ENCODE data around the gene NENF. TPM values are rescaled to one million over a fixed set of nuclear protein-coding genes. Genes with fewer than 3 reads are reported as not detected.

The NENF gene
- polyA plus RNA-seq, 1 of the 3 experiments (the other 2 are of a cell fraction), result 78.7 TPM

DNA sequence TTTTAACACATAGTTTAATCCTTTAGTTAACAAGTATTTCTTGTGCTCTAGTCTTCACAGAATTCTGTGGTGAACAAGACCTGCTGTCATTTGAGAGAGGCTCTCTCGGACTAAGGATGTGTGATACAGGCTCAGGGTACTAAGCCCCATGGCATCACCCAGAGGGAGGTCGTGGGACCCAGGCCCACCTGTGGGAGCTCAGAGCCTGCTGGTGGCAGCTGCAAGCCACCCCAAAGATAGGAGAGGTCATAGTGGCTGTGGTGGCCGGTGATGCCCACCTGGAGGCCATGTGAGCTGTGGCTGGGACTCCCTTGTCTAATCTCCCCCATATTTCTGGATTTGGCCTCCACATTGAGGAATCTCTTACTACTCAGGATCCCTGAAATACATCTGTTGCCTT lies 22.0 kb downstream of the NENF start:
- CTCF ChIA-PET, result interaction anchor here (0.6 to 8.4 kb wide), 27 partner anchors 13 to 773 kb away, joined by 3 to 187 read pairs (median 8); partner anchors contain the start of genes PACC1 and PPP2R5A
- no peaks in the 10 kb centered on the region for H3K79me2 ChIP-seq (ENCODE audit: insufficient read depth)
- no peak for DNase-seq
- H3K4me3 ChIP-seq (ENCODE audit: low read depth in 2 of 2, low read length in 1 of 2), result no peak overlapping the region
- H3K36me3 ChIP-seq (replicated peaks in 1 of 2; ENCODE audit: control insufficient read depth in 1 of 2, insufficient read depth in 2 of 2, low read length in 1 of 2), result no peaks in the 10 kb centered on the region
- H2AFZ ChIP-seq (ENCODE audit: low read depth), result no peak overlapping the region
- no peak overlapping the region for H3K4me2 ChIP-seq
- no peaks in the 10 kb centered on the region for H3K9me3 ChIP-seq
- H3K9me2 ChIP-seq, result no peaks in the 10 kb centered on the region
- POLR2A ChIA-PET, result no interaction called here
- no peaks in the 10 kb centered on the region for H3K27me3 ChIP-seq (ENCODE audit: insufficient read depth)
- peaks cover 0 to 26% of the 10 kb centered on the region in 2 experiments; a peak in 1 of 4 replicates for H3K4me1 ChIP-seq (ENCODE audit: control insufficient read depth in 1 of 2, insufficient read depth in 2 of 2, low read depth in 1 of 2, low read length in 1 of 2)
- H3K9ac ChIP-seq, result no peak overlapping the region
- 100% methylated on average over 1 of the region's 3 CpGs for WGBS (ENCODE audit: low lambda C conversion rate)
- H3F3A ChIP-seq (replicated peaks; ENCODE audit: insufficient read depth), result no peaks in the 10 kb centered on the region
- no peak overlapping the region for H3K27ac ChIP-seq (ENCODE audit: low read depth in 2 of 2, low read length in 1 of 2)
- TF ChIP-seq FOXM1 (IDR thresholded peaks at IDR 0.05; ENCODE audit: low read depth), result no peak
- TF ChIP-seq CTCF (IDR thresholded peaks at IDR 0.05), result no peak
- TF ChIP-seq SIN3A (IDR thresholded peaks at IDR 0.05; ENCODE audit: borderline replicate concordance, low read depth, low read length), result no peak
- TF ChIP-seq GABPA (IDR thresholded peaks at IDR 0.05; ENCODE audit: low read depth), result no peak
- no peak for TF ChIP-seq GATA2 (CRISPR knock-in tag; IDR thresholded peaks at IDR 0.05)
- TF ChIP-seq EZH2phosphoT487 (IDR thresholded peaks at IDR 0.05; ENCODE audit: borderline replicate concordance, low read depth), result no peak
- TF ChIP-seq ELF1 (IDR thresholded peaks at IDR 0.05), result no peak
- TF ChIP-seq IRF3 (IDR thresholded peaks at IDR 0.05; ENCODE audit: low read depth, low read length), result no peak
- TF ChIP-seq POLR2AphosphoS5 (IDR thresholded peaks at IDR 0.05; ENCODE audit: low read depth, low read length), result no peak
- TF ChIP-seq RAD21 (IDR thresholded peaks at IDR 0.05; ENCODE audit: low read length), result no peak
- TF ChIP-seq SMC3 (IDR thresholded peaks at IDR 0.05; ENCODE audit: low read depth, low read length), result no peak
- no peak for TF ChIP-seq FOXJ3 (CRISPR knock-in tag; IDR thresholded peaks at IDR 0.05)
- TF ChIP-seq, protein P1, sequence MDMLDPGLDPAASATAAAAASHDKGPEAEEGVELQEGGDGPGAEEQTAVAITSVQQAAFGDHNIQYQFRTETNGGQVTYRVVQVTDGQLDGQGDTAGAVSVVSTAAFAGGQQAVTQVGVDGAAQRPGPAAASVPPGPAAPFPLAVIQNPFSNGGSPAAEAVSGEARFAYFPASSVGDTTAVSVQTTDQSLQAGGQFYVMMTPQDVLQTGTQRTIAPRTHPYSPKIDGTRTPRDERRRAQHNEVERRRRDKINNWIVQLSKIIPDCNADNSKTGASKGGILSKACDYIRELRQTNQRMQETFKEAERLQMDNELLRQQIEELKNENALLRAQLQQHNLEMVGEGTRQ (IDR thresholded peaks at IDR 0.05; ENCODE audit: borderline replicate concordance, low read depth, low read length), result no peak
- no peak for TF ChIP-seq MAX (IDR thresholded peaks at IDR 0.05; ENCODE audit: low read depth)
- TF ChIP-seq TEAD4 (IDR thresholded peaks at IDR 0.05; ENCODE audit: borderline replicate concordance, insufficient read depth), result no peak
- TF ChIP-seq TCF12 (IDR thresholded peaks at IDR 0.05), result no peak
- no peak for TF ChIP-seq MEF2A (IDR thresholded peaks at IDR 0.05; ENCODE audit: borderline replicate concordance, low read depth)
- H4K20me1 ChIP-seq (ENCODE audit: insufficient read depth), result no peaks in the 10 kb centered on the region

All from SK-N-SH (cell line).